Upper lobe of left lung (tissue), 4 donors: Measurements from ENCODE around the gene CHST8.

Experiments used
- CTCF ChIP-seq, 6 experiments: fragments of 450-650 bp in 4 of 6; fragments of 200-600 bp in 2 of 6; sonication (generic) in 2 of 6; IDR thresholded peaks; one replicate each; pipeline ENCODE4 v1.5.1; 2016 to 2019; ENCODE audit warnings: antibody characterized with exemption in 6 of 6
- EP300 ChIP-seq, 4 donors: sonication (generic); formaldehyde crosslinking; IDR thresholded peaks; one replicate each; pipeline ENCODE4 v1.5.1; 2017; ENCODE audit warnings: antibody characterized with exemption in 4 of 4, control low read depth in 2 of 4
- POLR2A ChIP-seq, 4 donors: fragments of 450-650 bp; IDR thresholded peaks; one replicate each; pipeline ENCODE4 v1.5.1; 2016 to 2017; ENCODE audit warnings: antibody characterized with exemption in 4 of 4, mild to moderate bottlenecking in 2 of 4
- POLR2AphosphoS5 ChIP-seq, 2 donors: sonication (generic); formaldehyde crosslinking; IDR thresholded peaks; one replicate each; pipeline ENCODE4 v1.5.1; 2017; ENCODE audit warnings: antibody characterized with exemption in 2 of 2

DNA sequence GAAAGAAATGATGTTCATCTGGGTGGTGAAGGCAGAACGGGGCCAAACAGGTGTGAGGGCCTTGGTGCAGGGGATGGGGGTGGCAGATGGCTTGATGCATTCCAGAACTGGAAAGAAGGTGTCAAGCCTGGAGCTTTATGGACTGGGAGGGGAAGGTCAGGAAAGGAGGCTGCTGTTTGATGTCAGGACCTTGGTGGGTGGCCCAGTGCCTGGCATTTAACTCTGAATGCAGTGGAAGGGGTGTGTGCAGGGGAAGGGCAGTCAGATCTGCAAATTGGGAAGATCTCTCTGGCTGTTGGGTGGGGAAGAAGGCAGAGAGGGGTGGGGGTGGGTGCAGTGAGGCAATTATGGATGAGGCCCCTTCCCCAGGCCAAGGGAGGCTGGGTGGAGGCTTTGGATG lies 186.6 kb downstream of the CHST8 start:
- TF ChIP-seq CTCF (IDR thresholded peaks at IDR 0.05) (no peak), POLR2A (IDR thresholded peaks at IDR 0.05) (no peak), POLR2AphosphoS5 (IDR thresholded peaks at IDR 0.05) (no peak), EP300 (IDR thresholded peaks at IDR 0.05) (no peak)
